ENCODE results near the gene FAAH. TPM values are rescaled to one million over a fixed set of nuclear protein-coding genes. Genes with fewer than 3 reads are reported as not detected.

Gene FAAH
- polyA plus RNA-seq, 3 donors, result 11.5 to 47.1 (median 11.5) TPM

DNA sequence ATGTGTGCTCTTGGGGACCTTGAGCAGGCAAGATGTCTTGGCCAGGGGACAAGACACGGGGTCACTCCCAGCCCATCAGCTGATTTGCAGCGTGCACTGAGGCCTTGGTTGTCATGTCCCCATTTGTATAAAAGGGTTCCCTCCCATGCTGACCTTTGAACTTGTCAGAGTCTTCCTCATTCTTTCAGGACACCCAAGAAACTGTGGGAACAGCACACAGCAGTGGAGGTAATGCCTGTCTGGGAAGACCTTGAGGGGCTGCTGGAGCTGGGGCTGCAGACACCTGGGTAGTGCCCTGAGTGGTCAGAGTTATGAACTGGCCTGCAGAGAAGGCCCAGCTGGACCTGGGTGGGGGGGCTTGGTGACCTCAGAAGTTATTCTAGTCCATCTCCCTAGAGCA lies 46.4 kb downstream of the FAAH start:
- no peaks in the 10 kb centered on the region for H3K27me3 ChIP-seq (ENCODE audit: control insufficient read depth in 2 of 2, insufficient read depth in 2 of 2, low read length in 2 of 2)
- no peak overlapping the region for H3K4me3 Mint-ChIP-seq
- no peak for DNase-seq
- H3K27ac ChIP-seq (ENCODE audit: low read depth in 1 of 2, low read length in 2 of 2), result no peak overlapping the region
- intact Hi-C loops (cut with micrococcal nuclease), result no loop called here
- no peaks in the 10 kb centered on the region for H3K9me3 ChIP-seq (replicated peaks in 1 of 2; ENCODE audit: control insufficient read depth in 1 of 2, insufficient read depth in 1 of 2, low read length in 2 of 2)
- H3K4me3 ChIP-seq (replicated peaks in 1 of 3; ENCODE audit: low read depth in 2 of 3, low read length in 3 of 3), result no peak overlapping the region
- H3K4me1 ChIP-seq (ENCODE audit: control insufficient read depth in 1 of 2, insufficient read depth in 2 of 2, low read length in 2 of 2), result peaks cover 15 to 16% of the 10 kb centered on the region in 2 donors
- H3K9me3 Mint-ChIP-seq, result peaks cover 0 to 2% (median 0%) of the 10 kb centered on the region in 7 donors
- H3K79me2 ChIP-seq (ENCODE audit: insufficient read depth, low read length), result no peaks in the 10 kb centered on the region
- H3K4me1 Mint-ChIP-seq, result peaks cover 25% of the 10 kb centered on the region
- H3K36me3 ChIP-seq (replicated peaks in 1 of 2; ENCODE audit: control insufficient read depth in 1 of 2, insufficient read depth in 2 of 2, low read length in 2 of 2), result no peaks in the 10 kb centered on the region
- no peaks in the 10 kb centered on the region for H4K20me1 ChIP-seq (ENCODE audit: insufficient read depth, low read length)
- no peaks in the 10 kb centered on the region for H3K36me3 Mint-ChIP-seq
- TF ChIP-seq, protein P1, sequence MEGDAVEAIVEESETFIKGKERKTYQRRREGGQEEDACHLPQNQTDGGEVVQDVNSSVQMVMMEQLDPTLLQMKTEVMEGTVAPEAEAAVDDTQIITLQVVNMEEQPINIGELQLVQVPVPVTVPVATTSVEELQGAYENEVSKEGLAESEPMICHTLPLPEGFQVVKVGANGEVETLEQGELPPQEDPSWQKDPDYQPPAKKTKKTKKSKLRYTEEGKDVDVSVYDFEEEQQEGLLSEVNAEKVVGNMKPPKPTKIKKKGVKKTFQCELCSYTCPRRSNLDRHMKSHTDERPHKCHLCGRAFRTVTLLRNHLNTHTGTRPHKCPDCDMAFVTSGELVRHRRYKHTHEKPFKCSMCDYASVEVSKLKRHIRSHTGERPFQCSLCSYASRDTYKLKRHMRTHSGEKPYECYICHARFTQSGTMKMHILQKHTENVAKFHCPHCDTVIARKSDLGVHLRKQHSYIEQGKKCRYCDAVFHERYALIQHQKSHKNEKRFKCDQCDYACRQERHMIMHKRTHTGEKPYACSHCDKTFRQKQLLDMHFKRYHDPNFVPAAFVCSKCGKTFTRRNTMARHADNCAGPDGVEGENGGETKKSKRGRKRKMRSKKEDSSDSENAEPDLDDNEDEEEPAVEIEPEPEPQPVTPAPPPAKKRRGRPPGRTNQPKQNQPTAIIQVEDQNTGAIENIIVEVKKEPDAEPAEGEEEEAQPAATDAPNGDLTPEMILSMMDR (IDR thresholded peaks at IDR 0.05), result no peak
- H3K9ac ChIP-seq (ENCODE audit: insufficient read depth, low read length, poor library complexity, severe bottlenecking), result no peak overlapping the region
- H3K27ac Mint-ChIP-seq, result no peak overlapping the region
- 100% methylated on average over 2 of the region's 2 CpGs for WGBS (ENCODE audit: insufficient coverage)
- H3K27me3 Mint-ChIP-seq (ENCODE audit: low read depth in 3 of 3), result peaks cover under 1 to 17% (median 7%) of the 10 kb centered on the region in 3 donors
- H3K4me2 ChIP-seq (replicated peaks; ENCODE audit: extremely low read depth, low read length, poor library complexity, severe bottlenecking), result no peak overlapping the region
- H2AFZ ChIP-seq (ENCODE audit: insufficient read depth, low read depth, low read length, poor library complexity, severe bottlenecking), result no peak overlapping the region

DNA sequence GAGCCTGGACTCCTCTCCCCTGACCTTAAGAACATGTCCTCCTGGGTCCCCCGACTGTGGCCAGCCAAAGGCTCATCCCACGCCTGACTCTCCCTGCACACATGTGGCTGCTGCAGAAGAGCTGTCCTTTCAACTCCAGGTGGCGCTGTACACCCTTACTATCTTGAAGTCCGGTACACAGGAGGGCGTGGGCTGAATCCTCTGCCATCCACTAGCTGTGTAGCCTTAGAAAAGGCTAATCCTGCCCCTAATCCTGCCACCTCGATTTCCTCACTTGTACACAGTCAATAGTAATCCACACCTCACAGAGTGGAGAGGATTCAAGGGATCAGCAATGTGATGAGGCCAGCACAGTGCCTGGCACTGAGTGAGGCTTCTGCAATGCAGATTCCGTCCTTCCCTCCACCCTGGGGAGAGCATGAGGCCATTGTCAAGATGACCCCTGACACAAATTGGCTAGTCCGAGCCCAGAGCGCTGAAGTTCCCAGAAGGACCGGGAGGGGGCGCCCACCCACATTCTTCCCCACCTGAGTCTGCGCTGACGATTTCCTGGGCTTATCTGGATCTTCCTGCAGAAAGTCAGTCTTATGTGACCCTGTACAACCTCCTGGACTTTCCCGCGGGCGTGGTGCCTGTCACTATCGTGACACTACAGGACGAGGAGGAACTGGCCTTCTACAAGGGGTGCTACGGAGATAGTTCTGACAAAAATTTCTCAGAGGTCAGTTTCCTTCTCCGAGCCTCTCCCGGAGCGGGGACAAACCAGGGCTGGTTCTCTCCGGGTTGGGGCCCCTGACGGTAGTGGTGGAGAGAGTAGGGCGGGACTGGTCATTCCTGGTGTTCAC lies 48.4 kb downstream of the FAAH start:
- intact Hi-C loops (cut with micrococcal nuclease), result no loop called here

More for the DNA sequence above, 48.4 kb downstream of the FAAH start:
- Mint-ChIP-seq H3K4me1 (peaks cover 26% of the 10 kb centered on the region), H3K27ac (peak overlapping the region; percentile 3 to 84 (median 59)), H3K36me3 (peaks cover 1 to 4% of the 10 kb centered on the region in 2 donors), H3K4me3 (peak overlapping the region; percentile 80 to 92), H3K9me3 (peaks cover 0 to 9% (median 2%) of the 10 kb centered on the region in 7 donors), H3K27me3 (ENCODE audit: low read depth in 3 of 3) (peaks cover 16 to 30% (median 23%) of the 10 kb centered on the region in 3 donors)
- no peaks in the 10 kb centered on the region for H3K79me2 ChIP-seq (ENCODE audit: insufficient read depth, low read length)
- peaks cover 16 to 17% of the 10 kb centered on the region in 2 donors for H3K4me1 ChIP-seq (ENCODE audit: control insufficient read depth in 1 of 2, insufficient read depth in 2 of 2, low read length in 2 of 2)
- DNase-seq, result peak; percentile 53 to 82 (median 54)
- peaks cover 14 to 15% of the 10 kb centered on the region in 2 donors for H3K27me3 ChIP-seq (ENCODE audit: control insufficient read depth in 2 of 2, insufficient read depth in 2 of 2, low read length in 2 of 2)
- H3K4me2 ChIP-seq (replicated peaks; ENCODE audit: extremely low read depth, low read length, poor library complexity, severe bottlenecking), result peak overlapping the region; percentile 69
- WGBS (ENCODE audit: insufficient coverage), result 11% methylated on average over 16 of the region's 25 CpGs
- peak overlapping the region in 1 of 2 donors; percentile 14 for H3K27ac ChIP-seq (ENCODE audit: low read depth in 1 of 2, low read length in 2 of 2)
- H4K20me1 ChIP-seq (ENCODE audit: insufficient read depth, low read length), result no peaks in the 10 kb centered on the region
- H3K4me3 ChIP-seq (replicated peaks in 1 of 3; ENCODE audit: low read depth in 2 of 3, low read length in 3 of 3), result peak overlapping the region; percentile 8 to 69 (median 34)
- H2AFZ ChIP-seq (ENCODE audit: insufficient read depth, low read depth, low read length, poor library complexity, severe bottlenecking), result peak overlapping the region; percentile 67
- no peaks in the 10 kb centered on the region for H3K36me3 ChIP-seq (replicated peaks in 1 of 2; ENCODE audit: control insufficient read depth in 1 of 2, insufficient read depth in 2 of 2, low read length in 2 of 2)
- peaks cover 0 to 5% of the 10 kb centered on the region in 2 donors for H3K9me3 ChIP-seq (replicated peaks in 1 of 2; ENCODE audit: control insufficient read depth in 1 of 2, insufficient read depth in 1 of 2, low read length in 2 of 2)
- peak overlapping the region; percentile 5 for H3K9ac ChIP-seq (ENCODE audit: insufficient read depth, low read length, poor library complexity, severe bottlenecking)
- TF ChIP-seq, protein P1 (IDR thresholded peaks at IDR 0.05), result peak; percentile 98

Measured in CD14-positive monocyte (primary cell).